Measurements from ENCODE around the gene CLDN9.

The CLDN9 gene

GRCh38 chr16:2971985-2972784 lies 40.5 kb upstream of the CLDN9 start:
- Histone ChIP-seq H3K36me3 (ENCODE audit: control insufficient read depth in 1 of 2, insufficient read depth in 2 of 2, low read depth in 1 of 2, low read length in 2 of 2) (peaks cover 0 to 49% of the 10 kb centered on the region in 2 experiments), H3K4me1 (ENCODE audit: control insufficient read depth, insufficient read depth, low read depth, low read length) (peaks cover 37% of the 10 kb centered on the region), H3K4me3 (ENCODE audit: insufficient read depth in 1 of 2, low read depth in 1 of 2, low read length in 2 of 2) (no peak overlapping the region), H2AK5ac (ENCODE audit: low read length, severe bottlenecking) (no peak overlapping the region), H3K23ac (ENCODE audit: low read length in 2 of 2) (no peak overlapping the region), H2BK15ac (ENCODE audit: low read depth, poor library complexity, severe bottlenecking) (no peak overlapping the region), H3K4me2 (ENCODE audit: low read length, poor library complexity, severe bottlenecking) (no peak overlapping the region), H3K27me3 (ENCODE audit: control insufficient read depth in 1 of 2, insufficient read depth in 1 of 2, low read length in 2 of 2) (peaks cover 6 to 17% of the 10 kb centered on the region in 2 experiments), H4K91ac (ENCODE audit: low read length) (no peak overlapping the region), H2BK5ac (ENCODE audit: low read depth, low read length, poor library complexity, severe bottlenecking) (no peak overlapping the region), H4K8ac (ENCODE audit: low read length) (no peak overlapping the region), H3K79me1 (replicated peaks; ENCODE audit: low read length, poor library complexity, severe bottlenecking) (peaks cover 12% of the 10 kb centered on the region), H3K27ac (ENCODE audit: low read length, poor library complexity, severe bottlenecking) (no peak overlapping the region), H3K4ac (ENCODE audit: low read depth in 1 of 2, low read length in 2 of 2) (no peak overlapping the region), H3K14ac (ENCODE audit: low read length in 2 of 2) (no peak overlapping the region), H2BK12ac (ENCODE audit: low read length in 2 of 2) (no peak overlapping the region), H3K18ac (ENCODE audit: low read depth in 1 of 2, low read length in 2 of 2) (no peak overlapping the region), H3K9ac (ENCODE audit: low read length) (no peak overlapping the region), H3K9me3 (ENCODE audit: control insufficient read depth, low read length) (no peaks in the 10 kb centered on the region), H2BK120ac (ENCODE audit: low read depth, low read length) (no peak overlapping the region), H2AFZ (ENCODE audit: low read depth, low read length) (no peak overlapping the region)
- DNase-seq, result no peak
- 91% methylated on average over 15 of the region's 15 CpGs for WGBS

- H3K27me3 ChIP-seq (ENCODE audit: control insufficient read depth in 1 of 2, insufficient read depth in 1 of 2, low read length in 2 of 2), result peaks cover under 1 to 8% of the 10 kb centered on the region in 2 experiments
- no peak overlapping the region for H2BK120ac ChIP-seq (ENCODE audit: low read depth, low read length)
- H2AK5ac ChIP-seq (ENCODE audit: low read length, severe bottlenecking), result no peak overlapping the region
- peaks cover 0 to 52% of the 10 kb centered on the region in 2 experiments for H3K36me3 ChIP-seq (ENCODE audit: control insufficient read depth in 1 of 2, insufficient read depth in 2 of 2, low read depth in 1 of 2, low read length in 2 of 2)
- 89% methylated on average over 5 of the region's 5 CpGs for WGBS
- H4K8ac ChIP-seq (ENCODE audit: low read length), result no peak overlapping the region
- H3K4me2 ChIP-seq (ENCODE audit: low read length, poor library complexity, severe bottlenecking), result no peak overlapping the region
- H3K23ac ChIP-seq (ENCODE audit: low read length in 2 of 2), result no peak overlapping the region
- H2BK15ac ChIP-seq (ENCODE audit: low read depth, poor library complexity, severe bottlenecking), result no peak overlapping the region
- H2AFZ ChIP-seq (ENCODE audit: low read depth, low read length), result no peak overlapping the region
- H3K4me3 ChIP-seq (ENCODE audit: insufficient read depth in 1 of 2, low read depth in 1 of 2, low read length in 2 of 2), result no peak overlapping the region
- H3K4ac ChIP-seq (ENCODE audit: low read depth in 1 of 2, low read length in 2 of 2), result no peak overlapping the region
- no peak overlapping the region for H3K14ac ChIP-seq (ENCODE audit: low read length in 2 of 2)
- no peak overlapping the region for H2BK12ac ChIP-seq (ENCODE audit: low read length in 2 of 2)
- no peak for DNase-seq
- H3K4me1 ChIP-seq (ENCODE audit: control insufficient read depth, insufficient read depth, low read depth, low read length), result peaks cover 39% of the 10 kb centered on the region
- no peak overlapping the region for H4K91ac ChIP-seq (ENCODE audit: low read length)
- H3K9me3 ChIP-seq (ENCODE audit: control insufficient read depth, low read length), result no peaks in the 10 kb centered on the region
- no peak overlapping the region for H3K27ac ChIP-seq (ENCODE audit: low read length, poor library complexity, severe bottlenecking)
- no peak overlapping the region for H3K18ac ChIP-seq (ENCODE audit: low read depth in 1 of 2, low read length in 2 of 2)
- no peak overlapping the region for H2BK5ac ChIP-seq (ENCODE audit: low read depth, low read length, poor library complexity, severe bottlenecking)
- H3K79me1 ChIP-seq (replicated peaks; ENCODE audit: low read length, poor library complexity, severe bottlenecking), result peaks cover 17% of the 10 kb centered on the region
- H3K9ac ChIP-seq (ENCODE audit: low read length), result no peak overlapping the region
Observed at GRCh38 chr16:2973093-2973492, 39.6 kb upstream of the CLDN9 start.

- WGBS, result 95% methylated on average over 14 of the region's 17 CpGs
- Histone ChIP-seq H3K4me3 (ENCODE audit: insufficient read depth in 1 of 2, low read depth in 1 of 2, low read length in 2 of 2) (peak overlapping the region in 1 of 2 experiments; percentile 29), H2BK120ac (ENCODE audit: low read depth, low read length) (no peak overlapping the region), H2BK5ac (ENCODE audit: low read depth, low read length, poor library complexity, severe bottlenecking) (no peak overlapping the region), H4K91ac (ENCODE audit: low read length) (no peak overlapping the region), H3K79me1 (replicated peaks; ENCODE audit: low read length, poor library complexity, severe bottlenecking) (peaks cover 18% of the 10 kb centered on the region), H3K9ac (ENCODE audit: low read length) (no peak overlapping the region), H3K36me3 (ENCODE audit: control insufficient read depth in 1 of 2, insufficient read depth in 2 of 2, low read depth in 1 of 2, low read length in 2 of 2) (peaks cover 0 to 52% of the 10 kb centered on the region in 2 experiments), H3K18ac (ENCODE audit: low read depth in 1 of 2, low read length in 2 of 2) (no peak overlapping the region), H3K4me1 (ENCODE audit: control insufficient read depth, insufficient read depth, low read depth, low read length) (peaks cover 35% of the 10 kb centered on the region), H4K8ac (ENCODE audit: low read length) (no peak overlapping the region), H3K4me2 (ENCODE audit: low read length, poor library complexity, severe bottlenecking) (no peak overlapping the region), H3K9me3 (ENCODE audit: control insufficient read depth, low read length) (no peaks in the 10 kb centered on the region), H2BK15ac (ENCODE audit: low read depth, poor library complexity, severe bottlenecking) (no peak overlapping the region), H3K27ac (ENCODE audit: low read length, poor library complexity, severe bottlenecking) (no peak overlapping the region), H3K23ac (ENCODE audit: low read length in 2 of 2) (no peak overlapping the region), H2BK12ac (ENCODE audit: low read length in 2 of 2) (no peak overlapping the region), H2AFZ (ENCODE audit: low read depth, low read length) (no peak overlapping the region), H3K4ac (ENCODE audit: low read depth in 1 of 2, low read length in 2 of 2) (no peak overlapping the region), H2AK5ac (ENCODE audit: low read length, severe bottlenecking) (no peak overlapping the region), H3K27me3 (ENCODE audit: control insufficient read depth in 1 of 2, insufficient read depth in 1 of 2, low read length in 2 of 2) (peaks cover 0 to 1% of the 10 kb centered on the region in 2 experiments), H3K14ac (ENCODE audit: low read length in 2 of 2) (no peak overlapping the region)
- no peak for DNase-seq
Observed at GRCh38 chr16:2973605-2974318, 39.0 kb upstream of the CLDN9 start.

- H3K4me3 ChIP-seq (ENCODE audit: insufficient read depth in 1 of 2, low read depth in 1 of 2, low read length in 2 of 2), result no peak overlapping the region
- H4K8ac ChIP-seq (ENCODE audit: low read length), result no peak overlapping the region
- no peak overlapping the region for H4K91ac ChIP-seq (ENCODE audit: low read length)
- H2BK5ac ChIP-seq (ENCODE audit: low read depth, low read length, poor library complexity, severe bottlenecking), result no peak overlapping the region
- no peak overlapping the region for H2BK15ac ChIP-seq (ENCODE audit: low read depth, poor library complexity, severe bottlenecking)
- H2AFZ ChIP-seq (ENCODE audit: low read depth, low read length), result no peak overlapping the region
- no peak overlapping the region for H3K23ac ChIP-seq (ENCODE audit: low read length in 2 of 2)
- no peak overlapping the region for H3K14ac ChIP-seq (ENCODE audit: low read length in 2 of 2)
- H3K27me3 ChIP-seq (ENCODE audit: control insufficient read depth in 1 of 2, insufficient read depth in 1 of 2, low read length in 2 of 2), result no peaks in the 10 kb centered on the region
- H3K4me2 ChIP-seq (ENCODE audit: low read length, poor library complexity, severe bottlenecking), result no peak overlapping the region
- H3K4me1 ChIP-seq (ENCODE audit: control insufficient read depth, insufficient read depth, low read depth, low read length), result peaks cover 32% of the 10 kb centered on the region
- H3K18ac ChIP-seq (ENCODE audit: low read depth in 1 of 2, low read length in 2 of 2), result no peak overlapping the region
- H3K4ac ChIP-seq (ENCODE audit: low read depth in 1 of 2, low read length in 2 of 2), result no peak overlapping the region
- no peak overlapping the region for H2BK120ac ChIP-seq (ENCODE audit: low read depth, low read length)
- no peak overlapping the region for H3K9ac ChIP-seq (ENCODE audit: low read length)
- 96% methylated on average over 14 of the region's 15 CpGs for WGBS
- no peaks in the 10 kb centered on the region for H3K9me3 ChIP-seq (ENCODE audit: control insufficient read depth, low read length)
- H3K36me3 ChIP-seq (ENCODE audit: control insufficient read depth in 1 of 2, insufficient read depth in 2 of 2, low read depth in 1 of 2, low read length in 2 of 2), result peaks cover 0 to 52% of the 10 kb centered on the region in 2 experiments
- H3K79me1 ChIP-seq (replicated peaks; ENCODE audit: low read length, poor library complexity, severe bottlenecking), result peaks cover 22% of the 10 kb centered on the region
- H2BK12ac ChIP-seq (ENCODE audit: low read length in 2 of 2), result no peak overlapping the region
- no peak for DNase-seq
- no peak overlapping the region for H3K27ac ChIP-seq (ENCODE audit: low read length, poor library complexity, severe bottlenecking)
- H2AK5ac ChIP-seq (ENCODE audit: low read length, severe bottlenecking), result no peak overlapping the region
Observed at GRCh38 chr16:2974319-2975056, 38.2 kb upstream of the CLDN9 start.
